Thoracic aorta (tissue), 2 donors: ENCODE results near the gene DPP4. TPM values are rescaled to one million over a fixed set of nuclear protein-coding genes. Genes with fewer than 3 reads are reported as not detected.
"Not testable (repeated sequence)": the region's sequence is repeated elsewhere in the genome, so short reads cannot be mapped to it uniquely, and the experiment has no call there.

Source experiments
- ATAC-seq: fragments of 150-250 bp; one replicate; pipeline ENCODE4 v1.8.0; 2017; ENCODE audit warnings: low read depth; ENCODE audit not compliant: insufficient number of reproducible peaks, low FRiP score
- DNase-seq: peaks from one replicate; pipeline ENCODE4 v3.0.0-alpha.2; 2020; ENCODE audit warnings: low spot score
- H3K27ac ChIP-seq, 2 donors: fragments of 200-600 bp; sonication (generic); 1 replicate in 1 of 2; 2 replicates in 1 of 2; pipeline ENCODE4 v1.5.1; 2016; ENCODE audit warnings: mild to moderate bottlenecking in 2 of 2, moderate library complexity in 2 of 2
- H3K27me3 ChIP-seq: fragments of 200-600 bp; sonication (generic); replicated peaks from 2 replicates; pipeline ENCODE4 v1.6.0; 2016; ENCODE audit warnings: mild to moderate bottlenecking; ENCODE audit not compliant: insufficient read depth
- H3K36me3 ChIP-seq: fragments of 200-600 bp; sonication (generic); one replicate; pipeline ENCODE4 v1.5.1; 2016
- H3K4me1 ChIP-seq, 2 donors: fragments of 200-600 bp; sonication (generic); 1 replicate in 1 of 2; 2 replicates in 1 of 2; pipeline versions ENCODE4 v1.5.1 to v1.6.0; 2016; ENCODE audit warnings: low read depth in 2 of 2, mild to moderate bottlenecking in 1 of 2; ENCODE audit not compliant: control insufficient read depth in 1 of 2
- H3K4me3 ChIP-seq: fragments of 200-600 bp; sonication (generic); 2 replicates; pipeline ENCODE4 v1.5.1; 2016; ENCODE audit warnings: mild to moderate bottlenecking
- H3K9me3 ChIP-seq: fragments of 200-600 bp; sonication (generic); 2 replicates; pipeline ENCODE4 v1.5.1; 2016
- total RNA-seq, 2 donors: library from RNA; depleted of rRNA; stranded (reverse); fragments of >200 nt; gene quantifications; one replicate each; pipeline versions ENCODE4 v1.1.0 to v1.2.3, GENCODE V29; 2016
- TF ChIP-seq, protein P1 (sequence below): fragments of 200-600 bp; sonication (generic); IDR thresholded peaks from one replicate; pipeline ENCODE4 v1.5.1; 2019; ENCODE audit warnings: antibody characterized with exemption

The DPP4 gene
- total RNA-seq, 2 donors from 2014 or later, result 2.0 to 2.1 TPM

DNA sequence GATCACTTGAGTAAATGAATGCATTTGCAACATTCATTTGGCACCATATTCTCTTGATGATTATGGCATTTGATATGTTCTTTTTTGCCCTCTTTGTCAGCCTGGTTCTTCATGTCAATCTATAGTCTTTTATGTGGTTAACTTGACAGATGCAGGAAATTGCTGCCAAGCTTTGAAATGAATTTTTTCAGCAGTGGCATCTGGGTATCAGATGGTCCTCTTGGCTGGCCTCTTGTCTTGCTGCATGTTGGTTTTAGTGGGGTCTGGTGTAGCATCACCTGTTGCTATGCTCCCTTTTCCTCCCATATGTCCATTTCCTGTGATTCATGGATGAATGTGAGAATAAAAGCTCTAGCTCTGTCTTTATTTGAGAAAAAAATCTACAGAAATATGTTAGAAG is 119.9 kb downstream of the DPP4 start:
- Histone ChIP-seq H3K4me1 (no peaks in the 10 kb centered on the region), H3K27me3 (no peaks in the 10 kb centered on the region), H3K27ac (no peak overlapping the region), H3K4me3 (no peak overlapping the region), H3K9me3 (no peaks in the 10 kb centered on the region), H3K36me3 (no peaks in the 10 kb centered on the region)
- DNase-seq (no peak), ATAC-seq (no peak)
- TF ChIP-seq, protein P1, sequence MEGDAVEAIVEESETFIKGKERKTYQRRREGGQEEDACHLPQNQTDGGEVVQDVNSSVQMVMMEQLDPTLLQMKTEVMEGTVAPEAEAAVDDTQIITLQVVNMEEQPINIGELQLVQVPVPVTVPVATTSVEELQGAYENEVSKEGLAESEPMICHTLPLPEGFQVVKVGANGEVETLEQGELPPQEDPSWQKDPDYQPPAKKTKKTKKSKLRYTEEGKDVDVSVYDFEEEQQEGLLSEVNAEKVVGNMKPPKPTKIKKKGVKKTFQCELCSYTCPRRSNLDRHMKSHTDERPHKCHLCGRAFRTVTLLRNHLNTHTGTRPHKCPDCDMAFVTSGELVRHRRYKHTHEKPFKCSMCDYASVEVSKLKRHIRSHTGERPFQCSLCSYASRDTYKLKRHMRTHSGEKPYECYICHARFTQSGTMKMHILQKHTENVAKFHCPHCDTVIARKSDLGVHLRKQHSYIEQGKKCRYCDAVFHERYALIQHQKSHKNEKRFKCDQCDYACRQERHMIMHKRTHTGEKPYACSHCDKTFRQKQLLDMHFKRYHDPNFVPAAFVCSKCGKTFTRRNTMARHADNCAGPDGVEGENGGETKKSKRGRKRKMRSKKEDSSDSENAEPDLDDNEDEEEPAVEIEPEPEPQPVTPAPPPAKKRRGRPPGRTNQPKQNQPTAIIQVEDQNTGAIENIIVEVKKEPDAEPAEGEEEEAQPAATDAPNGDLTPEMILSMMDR, result no peak

DNA sequence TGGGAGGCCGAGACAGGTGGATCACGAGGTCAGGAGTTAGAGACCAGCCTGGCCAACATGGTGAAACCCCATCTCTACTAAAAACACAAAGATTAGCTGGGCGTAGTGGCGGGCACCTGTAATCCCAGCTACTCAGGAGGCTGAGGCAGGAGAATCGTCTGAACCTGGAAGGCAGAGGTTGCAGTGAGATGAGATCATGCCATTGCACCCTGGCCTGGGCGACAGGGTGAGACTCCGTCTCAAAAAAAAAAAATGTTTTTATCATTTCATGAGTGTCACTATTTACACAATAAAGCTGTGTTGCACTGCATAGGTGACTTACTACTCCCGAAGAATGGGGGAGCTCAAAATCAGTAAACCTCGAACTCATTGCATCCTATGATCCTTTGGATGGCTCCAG is 120.6 kb downstream of the DPP4 start:
- H3K9me3 ChIP-seq, result not testable (repeated sequence)

DNA sequence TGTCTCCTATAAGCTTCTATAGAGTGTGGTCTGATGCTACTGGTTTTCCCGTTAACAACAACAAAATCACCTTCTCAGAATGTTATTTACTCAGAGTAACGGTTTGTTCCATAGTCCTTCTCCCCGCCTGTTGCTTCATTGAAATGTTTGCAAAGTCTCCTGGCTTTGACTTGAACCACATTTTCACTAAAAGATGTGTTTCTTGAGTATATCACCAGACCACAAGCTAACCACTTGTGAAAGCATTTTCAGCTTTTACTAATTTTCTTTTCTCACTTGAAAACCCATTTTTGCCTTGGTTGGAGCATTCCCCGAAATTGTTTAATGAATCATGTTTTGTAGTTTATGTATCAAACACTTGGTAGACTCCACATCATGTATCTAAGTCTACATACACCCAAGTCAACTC is 121.2 kb downstream of the DPP4 start:
- H3K36me3 ChIP-seq, result no peaks in the 10 kb centered on the region
- TF ChIP-seq, protein P1, result no peak

More for the DNA sequence above, 120.6 kb downstream of the DPP4 start:
- not testable (repeated sequence) for H3K4me3 ChIP-seq, H3K27ac ChIP-seq, H3K4me1 ChIP-seq, ATAC-seq, H3K27me3 ChIP-seq, H3K36me3 ChIP-seq, DNase-seq

DNA sequence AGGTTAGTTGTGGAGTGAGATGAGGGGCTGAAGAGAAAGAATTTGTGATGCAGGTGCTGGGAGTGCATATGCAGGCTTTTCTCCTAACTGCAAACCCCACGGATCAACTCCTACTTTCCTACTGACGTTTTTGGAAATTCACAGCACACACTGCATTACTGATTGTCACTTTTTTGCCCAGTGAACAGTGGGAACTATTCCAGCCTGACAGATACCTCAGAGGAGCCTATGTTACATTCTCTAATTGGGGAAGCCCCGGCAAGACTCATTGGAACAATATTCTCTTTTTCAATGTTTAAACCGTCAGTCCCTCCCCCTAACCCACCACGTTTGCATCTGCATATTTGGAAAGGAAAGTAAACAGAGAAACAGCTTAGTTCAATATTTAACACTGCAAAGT is 126.2 kb downstream of the DPP4 start:
- Histone ChIP-seq H3K4me1 (no peaks in the 10 kb centered on the region), H3K9me3 (no peaks in the 10 kb centered on the region), H3K27ac (no peak overlapping the region), H3K36me3 (no peaks in the 10 kb centered on the region), H3K27me3 (no peaks in the 10 kb centered on the region), H3K4me3 (no peak overlapping the region)
- TF ChIP-seq, protein P1, result no peak
- DNase-seq (no peak), ATAC-seq (no peak)

More for the DNA sequence above, 121.2 kb downstream of the DPP4 start:
- Histone ChIP-seq H3K9me3 (no peaks in the 10 kb centered on the region), H3K4me3 (no peak overlapping the region), H3K4me1 (no peaks in the 10 kb centered on the region), H3K27ac (no peak overlapping the region), H3K27me3 (no peaks in the 10 kb centered on the region)
- no peak for DNase-seq
- ATAC-seq, result no peak

DNA sequence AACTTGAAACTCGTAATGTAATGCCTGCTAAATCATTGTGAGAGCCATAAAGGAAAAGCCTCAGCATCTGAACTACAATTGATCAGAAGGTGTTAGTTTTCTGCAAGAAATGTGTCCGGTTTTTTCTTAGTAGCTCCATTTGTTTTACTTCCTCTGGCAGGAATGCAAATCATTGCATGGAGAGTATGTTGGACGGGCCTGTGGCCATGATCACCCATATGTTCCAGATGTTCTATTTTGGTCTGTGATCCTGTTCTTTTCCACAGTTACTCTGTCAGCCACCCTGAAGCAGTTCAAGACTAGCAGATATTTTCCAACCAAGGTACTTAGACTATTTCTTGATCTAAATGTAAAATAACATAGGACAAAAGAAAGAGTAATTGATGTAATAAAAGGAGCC is 126.6 kb downstream of the DPP4 start:
- Histone ChIP-seq H3K36me3 (no peaks in the 10 kb centered on the region), H3K27me3 (no peaks in the 10 kb centered on the region), H3K4me1 (no peaks in the 10 kb centered on the region), H3K9me3 (no peaks in the 10 kb centered on the region), H3K4me3 (no peak overlapping the region), H3K27ac (no peak overlapping the region)
- DNase-seq, result no peak
- no peak for ATAC-seq
- TF ChIP-seq, protein P1, result no peak

DNA sequence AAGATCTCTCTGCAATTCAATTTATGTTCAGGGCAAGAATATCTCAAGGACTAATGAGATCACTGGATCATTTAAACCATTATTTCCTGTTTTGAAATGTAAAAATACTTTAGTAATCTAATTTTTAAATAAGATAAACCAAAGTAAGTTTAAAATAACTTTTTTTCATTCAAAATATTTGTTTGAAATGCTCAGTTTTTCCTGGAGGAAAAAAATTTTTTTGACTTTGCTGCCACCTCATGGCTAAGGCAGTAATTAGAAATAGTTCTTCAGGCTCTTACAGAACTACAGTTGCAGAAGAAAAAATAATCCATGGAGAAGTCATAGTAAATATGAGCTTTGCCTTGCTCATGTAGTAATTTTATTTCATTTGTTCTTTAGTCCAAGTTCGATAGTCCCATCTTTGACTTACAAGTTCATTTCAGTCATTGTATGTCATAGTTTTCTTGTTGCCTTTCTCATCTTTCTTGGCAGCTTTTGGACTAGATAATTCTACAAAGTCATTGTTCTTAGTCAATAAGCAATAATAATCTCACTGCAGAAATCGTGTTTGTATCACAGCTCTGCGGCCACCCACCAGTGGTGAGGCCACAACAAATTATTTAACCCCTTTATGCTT is 127.4 kb downstream of the DPP4 start:
- no peaks in the 10 kb centered on the region for H3K27me3 ChIP-seq
- ATAC-seq, result no peak
- H3K4me1 ChIP-seq, result no peaks in the 10 kb centered on the region
- no peak for DNase-seq
- TF ChIP-seq, protein P1, result peak; percentile 38
- no peak overlapping the region for H3K4me3 ChIP-seq
- H3K9me3 ChIP-seq, result no peaks in the 10 kb centered on the region
- H3K36me3 ChIP-seq, result no peaks in the 10 kb centered on the region
- no peak overlapping the region for H3K27ac ChIP-seq
